Inferior parietal cortex (tissue), 1 donor: ENCODE measurements around the gene DUSP7.

Experiments
- DNase-seq: peaks from one replicate; pipeline ENCODE4 v3.0.0-alpha.2; 2016; ENCODE audit errors: extremely low spot score

The DUSP7 gene

DNA sequence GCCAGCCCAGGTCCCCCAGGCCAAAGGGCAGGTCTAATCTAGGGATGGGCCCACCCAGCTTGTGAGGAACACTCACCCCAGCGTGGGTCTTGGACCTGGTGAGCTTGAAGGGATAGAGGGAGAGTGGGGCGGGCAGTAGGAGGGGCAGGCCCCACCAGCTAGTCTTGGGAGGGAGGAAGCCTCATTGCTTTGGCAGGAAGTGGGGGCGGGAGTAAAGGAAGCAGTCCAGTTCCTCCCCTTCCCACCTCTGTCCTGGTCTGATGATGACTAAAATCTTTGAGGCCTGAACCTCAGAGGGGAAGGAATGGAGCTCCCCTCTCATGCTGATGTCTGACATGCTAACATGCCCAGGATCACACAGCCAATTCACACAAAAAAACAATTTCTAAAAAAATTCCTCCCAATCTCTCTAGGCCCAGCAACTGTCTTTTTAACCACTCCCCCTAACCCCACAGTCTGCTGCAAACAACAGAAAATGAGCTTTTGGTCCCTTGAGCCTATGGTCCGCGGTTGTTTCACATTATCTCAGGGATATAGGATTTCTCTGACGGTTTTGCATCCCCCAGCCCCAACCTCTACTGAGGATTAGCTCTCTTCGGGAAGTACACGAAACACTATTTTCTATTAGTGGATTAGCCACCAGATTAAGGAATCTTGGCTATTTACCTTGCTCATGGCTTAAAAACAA lies 30.7 kb upstream of the DUSP7 start:
- DNase-seq: no peak

DNA sequence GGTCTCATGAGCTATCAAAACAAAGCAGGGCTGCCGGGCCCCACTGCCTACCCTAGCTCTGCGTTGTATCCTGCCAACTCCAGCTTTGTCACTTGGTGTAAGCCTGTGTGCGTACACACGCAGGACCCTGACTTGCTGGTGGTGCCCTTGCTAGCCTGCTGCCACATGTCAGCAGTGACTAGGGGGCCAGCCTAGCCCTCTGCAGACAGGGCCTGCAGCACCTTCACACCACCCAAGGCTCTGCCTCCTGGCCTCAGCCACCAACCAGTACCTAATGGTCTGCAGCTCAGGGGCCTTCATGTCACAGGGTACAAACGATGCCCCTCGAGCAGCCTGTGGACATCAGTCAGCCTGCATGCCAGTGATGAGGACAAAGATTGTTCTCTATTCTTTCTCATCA lies 30.1 kb upstream of the DUSP7 start:
- DNase-seq: no peak

DNA sequence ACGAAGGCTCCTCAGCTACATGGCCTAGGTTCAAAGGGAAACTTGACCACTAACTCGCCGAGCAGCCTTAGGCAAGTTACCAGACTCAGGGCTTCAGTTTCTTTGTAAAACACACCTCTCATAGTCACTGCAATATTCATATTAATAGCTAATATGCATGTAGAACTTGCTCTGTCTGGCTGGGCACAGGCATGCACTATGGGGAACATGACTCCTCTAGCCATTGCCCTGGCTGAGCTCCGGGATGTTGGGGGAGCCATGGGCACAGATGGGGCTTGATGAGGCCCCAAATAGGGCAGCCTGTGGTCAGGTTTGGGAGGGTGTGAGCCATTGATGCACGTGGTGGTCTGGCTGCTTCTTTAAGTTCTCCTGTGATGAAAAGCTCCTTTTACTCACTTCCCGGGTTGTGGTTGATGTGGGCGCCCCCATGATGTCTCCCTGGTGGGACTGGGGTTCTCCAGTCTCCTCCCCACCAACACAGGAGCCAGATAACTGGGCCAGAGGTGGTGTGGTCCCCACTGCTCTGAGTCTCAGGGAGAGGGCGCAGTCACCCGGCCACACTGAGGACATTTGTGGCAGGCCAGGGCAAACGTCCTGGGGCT lies 29.4 kb upstream of the DUSP7 start:
- no peak for DNase-seq

DNA sequence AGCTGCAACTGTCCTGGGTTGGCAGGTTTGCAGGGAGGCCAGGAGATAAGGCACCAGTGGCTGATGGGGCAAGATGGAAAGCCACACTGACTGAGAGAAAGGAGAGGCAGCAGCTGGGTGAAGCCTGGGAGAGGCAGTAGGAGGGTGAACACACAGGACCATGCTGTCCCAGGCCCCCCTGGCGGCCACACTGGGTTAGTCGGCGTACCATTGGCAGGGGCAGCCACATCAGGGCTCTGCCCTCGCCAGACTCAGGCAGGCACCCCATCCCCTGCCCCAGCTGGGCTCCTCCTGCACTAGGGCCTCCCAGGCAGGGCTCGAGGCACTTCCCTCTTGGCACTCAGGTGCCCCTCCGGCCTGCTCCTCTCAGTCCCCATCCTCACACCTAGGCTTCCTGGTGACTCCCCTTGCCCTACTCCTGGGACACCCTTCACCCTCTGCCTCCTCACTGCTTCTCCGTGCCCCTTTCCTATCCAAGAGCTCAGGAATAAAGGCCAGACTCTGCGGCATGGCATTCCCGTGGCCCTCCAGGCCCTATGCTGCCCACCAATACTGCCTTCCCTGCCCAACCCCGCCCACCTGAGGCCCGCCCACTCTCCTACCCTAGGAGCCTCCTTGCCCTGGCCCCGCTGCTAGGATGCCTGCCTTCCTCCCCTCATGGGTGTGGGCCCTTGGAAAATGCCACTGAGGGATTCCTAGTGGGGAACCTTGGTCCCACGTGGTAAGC lies 28.7 kb upstream of the DUSP7 start:
- no peak for DNase-seq

DNA sequence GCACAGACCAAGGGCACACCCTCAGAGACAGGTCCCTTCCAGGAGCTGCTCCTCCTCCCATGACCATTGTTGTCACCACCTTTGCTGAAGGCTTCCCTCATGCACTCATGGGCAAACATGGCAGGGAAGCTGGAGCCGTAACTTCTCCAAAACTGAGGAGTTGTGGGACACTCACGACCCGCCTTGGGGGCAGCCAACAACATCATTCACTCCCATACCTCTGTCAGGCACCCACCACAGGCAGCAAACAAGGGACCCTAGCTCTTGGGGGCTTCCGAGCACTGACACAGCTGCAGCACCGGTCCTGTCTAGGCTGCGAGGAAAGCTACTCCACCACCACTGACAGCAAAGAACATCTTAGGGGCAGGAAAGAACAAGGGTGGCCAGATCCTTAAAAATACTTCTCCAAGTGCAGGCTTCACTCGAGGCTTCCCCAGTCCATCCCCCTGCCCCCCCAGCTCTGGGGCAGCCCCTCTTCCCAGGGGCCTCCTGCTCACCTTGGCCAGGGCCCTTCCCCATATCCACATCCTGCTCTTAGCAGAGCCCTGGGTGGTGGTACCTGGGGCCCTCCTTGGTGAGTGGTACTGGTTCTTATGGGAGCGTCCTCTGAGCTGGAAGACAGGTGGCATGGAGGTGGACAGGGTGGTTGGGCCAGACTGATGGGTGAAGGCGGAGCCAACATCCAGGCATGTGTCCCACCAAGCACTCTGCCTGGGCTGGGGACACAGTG lies 28.0 kb upstream of the DUSP7 start:
- no peak for DNase-seq

DNA sequence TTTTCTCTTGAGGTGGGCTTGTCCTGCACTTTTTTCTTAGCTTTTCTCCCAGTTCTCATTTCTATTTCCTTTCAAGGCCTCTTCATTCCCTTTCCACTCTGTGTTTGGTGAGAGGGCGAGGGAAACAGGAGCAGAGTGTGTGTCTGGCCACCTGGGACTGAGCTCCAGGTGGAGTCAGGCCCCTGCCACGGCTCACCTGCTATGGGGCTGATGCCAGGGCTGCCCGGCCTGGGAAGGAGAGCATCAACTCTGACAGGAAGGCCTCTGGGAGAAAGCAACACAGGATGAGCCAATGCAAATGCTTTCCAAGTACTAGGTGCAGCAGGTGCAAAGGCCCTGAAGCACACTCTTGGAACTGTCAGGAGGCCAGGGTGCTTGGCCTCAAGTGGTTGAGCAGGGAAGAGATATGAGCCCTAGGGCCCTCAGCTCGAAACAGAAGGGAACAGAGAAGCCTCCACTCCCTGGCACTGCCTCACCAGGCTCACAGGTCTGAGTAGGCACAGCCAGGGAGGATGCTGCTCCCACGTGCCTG lies 27.3 kb upstream of the DUSP7 start:
- DNase-seq: no peak

DNA sequence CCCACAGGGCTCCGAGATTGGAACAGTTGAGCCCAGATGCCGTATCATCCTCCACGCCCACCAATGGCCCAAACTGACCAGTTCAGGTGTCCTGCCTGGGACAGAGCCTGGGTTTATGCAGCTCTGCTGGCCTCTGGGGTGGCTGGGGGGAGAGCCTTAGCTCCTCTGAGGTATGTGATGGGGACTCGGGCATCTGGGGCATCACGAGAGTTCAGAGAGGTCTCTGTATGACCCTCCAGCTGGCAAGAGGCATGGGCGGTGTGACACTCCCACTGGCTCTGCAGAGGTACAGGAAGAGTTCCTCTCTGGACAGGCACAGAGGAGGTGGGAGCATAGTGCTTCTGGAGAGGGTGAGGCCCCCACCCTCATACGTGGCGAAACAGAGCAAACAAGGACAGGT lies 26.6 kb upstream of the DUSP7 start:
- no peak for DNase-seq

DNA sequence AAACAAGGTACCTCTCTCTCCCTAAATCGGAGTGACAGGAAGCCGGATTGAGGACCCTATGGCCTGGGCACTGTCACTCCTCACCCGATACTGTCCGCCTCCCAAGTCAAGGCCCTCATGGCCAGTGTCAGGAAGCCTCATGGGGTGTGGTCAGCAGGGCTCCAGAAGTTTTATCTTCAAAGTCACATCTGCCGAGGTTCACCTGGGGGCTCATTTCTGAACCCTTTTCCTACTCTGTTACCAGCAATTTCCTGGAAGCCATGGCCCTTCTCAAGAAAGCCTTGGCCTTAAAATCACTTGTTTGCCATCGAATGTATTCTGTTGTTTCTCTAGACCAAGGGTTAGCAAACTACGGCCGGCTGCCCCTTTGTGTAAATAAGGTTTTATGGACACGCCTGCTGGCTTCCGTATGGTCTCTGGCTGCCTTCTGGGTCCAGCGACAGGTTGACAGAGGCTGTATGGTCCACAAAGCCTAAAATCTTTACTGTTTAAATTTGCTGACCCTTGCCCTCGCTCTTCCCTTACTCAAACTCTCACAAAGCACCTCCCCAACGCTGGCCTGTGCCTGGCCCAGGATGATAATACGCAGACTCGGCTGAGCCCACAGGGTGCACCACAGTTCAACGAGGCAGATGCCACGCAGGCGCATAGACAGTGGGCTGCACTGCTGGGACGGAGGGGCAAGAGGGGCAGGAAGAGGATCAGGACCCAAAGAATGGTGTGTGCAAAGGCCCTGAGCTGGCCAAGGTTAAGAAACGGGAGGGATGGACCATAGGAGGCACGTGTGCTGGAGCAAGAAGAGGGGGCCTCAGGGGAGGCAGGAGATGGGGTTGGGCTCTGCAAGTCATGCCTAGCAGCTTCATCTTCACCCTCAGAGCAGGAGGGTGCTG lies 24.7 kb upstream of the DUSP7 start:
- no peak for DNase-seq

DNA sequence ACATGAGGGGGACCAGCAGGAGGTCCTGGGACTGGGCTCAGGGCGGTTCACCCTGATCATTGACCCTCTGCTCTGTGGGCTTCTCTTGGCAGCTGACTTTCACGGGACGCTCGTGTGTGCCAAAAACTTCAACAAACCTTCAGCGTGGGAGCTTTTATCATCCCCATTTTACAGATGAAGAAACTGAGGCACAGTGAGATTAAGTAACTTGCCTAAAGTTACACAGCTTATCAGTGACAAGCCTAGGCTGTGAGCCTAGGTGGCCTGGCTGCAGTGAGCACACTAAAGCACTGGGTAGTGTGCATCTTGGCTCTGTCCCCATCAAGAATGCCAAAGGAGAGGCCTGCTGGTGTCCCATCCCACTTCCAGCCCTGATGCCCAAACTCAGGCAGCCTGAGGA lies 23.6 kb upstream of the DUSP7 start:
- DNase-seq: no peak

DNA sequence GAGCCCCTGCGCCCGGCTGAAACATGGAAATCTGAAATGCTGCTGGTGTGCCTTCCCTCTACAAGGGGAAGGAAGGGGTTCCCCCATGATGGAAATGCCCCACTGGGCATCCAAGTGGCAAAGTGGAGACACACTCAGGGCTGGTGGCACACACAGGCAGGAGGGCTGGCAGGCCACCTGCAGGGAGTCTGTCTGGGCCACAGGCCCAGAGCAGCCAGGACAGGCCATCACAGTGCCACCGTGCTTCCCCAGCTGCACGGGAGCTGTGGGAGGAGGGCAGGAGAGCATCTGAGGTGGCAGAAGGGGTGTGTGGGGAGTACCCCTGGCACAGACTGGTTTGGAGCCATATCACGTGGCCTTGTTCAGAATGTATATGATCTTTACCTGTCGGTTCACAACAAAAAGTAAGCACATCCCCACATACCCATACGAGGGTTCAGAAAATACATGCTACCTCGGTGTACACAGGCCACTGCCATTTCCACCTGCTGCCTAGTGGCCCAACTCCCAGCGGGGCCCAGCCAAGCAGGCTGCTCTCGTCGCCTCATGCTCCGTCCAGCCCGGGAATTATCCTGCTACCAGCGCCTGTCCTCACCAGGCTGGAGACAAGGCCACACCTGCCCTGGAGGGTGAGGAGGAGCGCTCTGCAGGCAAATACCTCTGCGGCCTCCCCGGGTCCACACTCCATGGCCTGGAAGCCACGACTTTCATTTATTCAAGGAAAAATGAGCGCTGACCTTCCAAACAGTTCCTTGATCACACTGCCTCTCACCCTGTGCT lies 22.6 kb upstream of the DUSP7 start:
- no peak for DNase-seq

DNA sequence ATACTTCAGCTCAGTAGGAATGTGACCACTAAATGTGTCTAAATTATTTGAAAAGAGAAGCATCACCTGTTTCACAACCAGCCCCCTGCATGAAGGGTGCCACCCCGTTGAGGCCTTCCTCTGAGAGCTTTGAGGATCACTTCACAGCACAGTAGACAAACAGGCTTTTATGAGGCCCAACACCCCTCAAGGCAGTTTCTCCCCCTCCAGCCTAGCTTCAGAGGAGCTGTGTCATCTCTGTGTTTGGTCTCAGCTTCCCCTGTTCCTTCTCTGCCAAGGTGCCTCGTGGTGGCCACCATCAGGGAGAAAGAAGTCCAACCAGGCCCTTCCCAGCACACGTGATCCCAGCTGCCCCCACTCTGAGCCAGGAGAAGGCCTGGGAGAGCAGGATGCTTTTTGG lies 21.6 kb upstream of the DUSP7 start:
- DNase-seq: no peak

DNA sequence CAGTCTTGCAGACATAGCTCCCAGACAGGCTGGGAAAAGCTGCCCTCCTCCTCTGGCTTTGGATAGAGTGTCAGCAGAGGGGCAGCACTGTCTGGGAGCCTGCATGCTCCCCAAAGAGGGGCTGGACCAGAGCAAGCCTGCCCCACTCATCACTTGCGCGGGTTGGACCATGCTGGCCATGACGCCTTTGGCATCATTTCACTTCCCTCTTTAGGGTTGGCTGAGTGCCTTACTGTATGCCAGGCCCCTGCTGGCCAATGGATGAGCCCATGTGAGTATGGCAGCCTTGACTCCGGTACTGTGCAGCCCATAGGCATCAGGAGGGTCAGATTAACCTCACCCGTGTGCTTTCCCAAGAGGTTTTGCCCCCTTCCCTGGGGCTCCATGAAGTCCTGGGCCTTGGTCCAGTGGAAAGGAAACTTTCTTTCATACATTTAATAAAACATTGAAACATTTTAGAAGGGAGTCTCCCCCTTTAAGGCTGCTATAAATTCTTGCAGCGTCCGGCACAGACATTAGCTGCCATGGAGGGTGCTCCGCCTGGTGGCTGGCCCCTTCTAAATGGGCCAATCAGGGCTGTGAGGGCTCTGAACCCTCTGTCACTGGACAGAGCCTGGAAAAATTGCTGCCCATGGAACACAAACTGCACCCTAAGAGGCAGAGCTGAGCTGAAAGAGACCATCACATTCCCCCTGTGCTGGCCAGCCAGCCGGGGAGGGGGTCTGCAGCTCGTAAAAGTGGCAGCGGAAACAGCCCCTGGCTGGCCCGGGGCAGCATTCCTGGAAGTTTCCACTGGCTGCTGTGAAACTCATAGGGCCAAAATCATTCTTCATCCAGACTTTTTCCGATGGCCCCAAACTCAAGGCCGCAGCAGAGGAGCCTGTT lies 20.8 kb upstream of the DUSP7 start:
- DNase-seq: no peak

DNA sequence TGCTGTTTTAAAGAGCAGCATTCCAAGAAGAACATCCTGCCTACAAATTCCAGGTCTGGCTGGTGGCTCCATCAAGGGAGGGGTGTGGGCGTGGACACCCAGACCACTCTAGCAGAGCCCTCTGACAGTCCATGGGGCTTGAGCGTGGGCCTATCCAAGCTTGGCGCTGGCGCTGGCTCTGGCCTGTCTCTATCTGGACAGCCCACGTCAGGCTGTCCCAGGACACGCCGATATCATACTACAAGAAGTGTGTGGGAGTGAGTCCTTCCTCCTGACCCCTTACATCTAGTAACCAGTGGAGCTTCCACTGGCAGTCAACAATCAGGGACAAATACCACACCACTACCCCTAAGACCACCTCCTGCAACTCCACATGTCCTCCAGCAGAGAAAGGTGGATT lies 17.1 kb upstream of the DUSP7 start:
- DNase-seq: no peak

DNA sequence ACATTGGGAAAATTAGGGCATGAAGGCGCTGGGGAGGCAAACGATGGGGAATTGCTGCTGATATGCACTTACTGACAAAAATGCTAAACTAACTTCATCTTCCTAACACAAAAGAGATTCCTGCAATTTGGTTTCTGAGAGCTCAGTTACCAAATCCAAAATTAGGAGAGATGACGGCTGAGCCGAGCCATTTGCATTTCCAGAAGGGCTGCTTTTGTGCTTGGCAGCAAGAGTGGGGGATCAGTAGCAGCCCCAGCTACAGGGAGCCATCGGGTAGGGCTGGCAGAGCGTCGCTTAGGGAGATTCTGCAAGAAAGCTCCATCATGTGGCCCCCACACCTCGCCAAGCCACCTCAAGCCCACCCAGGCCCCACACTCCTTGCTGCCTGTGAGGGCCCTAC lies 16.1 kb upstream of the DUSP7 start:
- DNase-seq: peak; percentile 26

DNA sequence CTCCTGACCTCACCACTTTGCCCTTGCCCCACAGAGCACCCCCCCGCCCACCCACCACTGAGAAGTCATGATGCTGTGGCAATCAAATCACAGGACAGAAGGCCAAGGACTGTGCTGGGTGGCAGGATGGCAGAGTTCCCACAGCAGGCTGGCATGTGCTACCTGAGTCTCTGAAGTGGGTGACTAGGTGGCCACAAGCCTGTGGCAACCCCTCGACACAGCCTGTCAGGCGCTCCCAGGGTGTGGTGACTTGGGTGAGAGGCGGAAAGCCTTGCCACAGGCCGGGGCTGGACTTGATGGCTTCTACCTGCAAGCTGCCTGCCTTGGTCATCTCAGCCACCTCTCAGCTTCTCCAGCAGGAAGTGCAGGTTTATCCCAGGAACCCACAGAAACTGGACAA lies 15.6 kb upstream of the DUSP7 start:
- no peak for DNase-seq

DNA sequence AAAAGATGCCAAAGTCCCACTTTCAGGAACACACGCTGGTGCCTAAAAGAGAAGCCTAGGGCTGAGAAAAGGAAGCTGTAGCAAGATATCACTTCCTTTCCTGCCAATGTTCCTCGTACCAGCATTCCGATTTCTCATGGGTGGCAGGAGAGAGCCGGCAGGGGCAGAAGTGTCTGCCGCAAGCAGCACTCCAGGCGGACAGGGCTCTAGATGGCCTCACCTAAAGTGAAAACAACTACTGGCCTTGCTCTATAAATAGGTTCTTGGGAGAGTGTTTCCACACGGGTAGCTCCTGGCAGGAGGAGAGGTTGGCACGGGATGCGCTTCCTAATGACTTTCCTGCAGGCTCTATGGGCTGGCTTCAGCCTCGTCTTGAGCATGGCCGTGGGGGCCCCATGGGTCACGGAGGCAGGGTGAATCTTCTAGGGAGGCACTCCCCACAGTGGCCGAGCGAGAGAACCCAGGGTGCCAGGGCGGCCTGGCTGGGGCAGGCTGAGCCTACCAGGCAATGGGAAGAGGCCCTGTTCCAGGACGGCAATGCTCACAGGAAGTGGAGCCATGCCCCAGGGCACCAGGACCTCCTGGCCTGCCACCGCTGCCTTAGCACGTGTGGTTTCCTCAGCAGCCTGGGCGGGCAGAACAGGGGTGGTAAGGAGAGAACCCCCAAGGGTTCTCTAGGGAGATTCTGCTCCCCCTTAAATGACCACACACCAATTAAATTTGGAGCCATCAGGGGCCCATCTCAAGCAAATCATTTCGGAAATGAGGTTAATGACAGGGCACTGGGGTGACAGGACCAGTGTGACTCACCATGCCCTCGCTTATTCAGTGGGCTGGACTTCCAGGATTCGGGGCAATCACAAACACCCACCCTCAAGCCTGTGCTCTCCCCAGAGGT lies 14.6 kb upstream of the DUSP7 start:
- peak; percentile 17 for DNase-seq

DNA sequence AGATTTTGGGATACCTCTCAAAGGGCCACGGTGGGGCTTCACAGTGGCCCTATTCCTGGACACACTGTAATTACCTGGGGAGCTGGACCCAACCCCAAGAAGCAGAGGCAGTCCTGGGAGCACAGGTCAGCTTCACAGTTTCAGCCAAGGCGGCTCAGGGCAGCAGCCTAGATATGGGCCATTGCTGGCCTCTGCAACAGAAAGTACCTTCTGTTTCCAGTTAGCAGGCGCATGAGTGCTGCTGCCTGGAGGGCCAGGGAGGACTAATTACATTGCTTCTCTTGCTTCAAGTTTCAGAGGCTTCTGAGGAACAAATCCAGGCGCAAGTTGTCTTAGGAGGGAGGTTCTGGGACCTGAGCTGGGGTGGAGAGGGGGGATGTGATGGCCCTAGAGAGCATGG lies 13.5 kb upstream of the DUSP7 start:
- DNase-seq: no peak

DNA sequence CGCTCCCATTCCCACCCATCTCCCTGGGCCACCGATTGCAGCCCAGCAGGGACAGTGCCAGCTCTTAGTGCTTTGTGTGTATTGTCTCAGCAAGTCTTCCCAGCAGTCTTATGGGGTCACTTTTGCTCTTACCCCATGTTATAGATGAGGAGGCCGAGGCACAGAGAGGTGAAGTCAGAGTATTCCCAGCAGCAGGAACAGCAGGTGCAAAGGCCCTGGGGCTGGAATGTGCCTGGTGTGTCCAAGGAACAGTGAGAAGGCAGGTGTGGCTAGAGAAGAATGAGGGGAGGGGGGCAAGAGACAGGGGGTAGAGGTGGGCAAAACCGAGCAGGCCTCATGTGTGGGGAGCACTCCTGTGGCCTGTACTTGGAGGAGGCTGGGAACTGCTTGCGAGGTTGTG lies 12.8 kb upstream of the DUSP7 start:
- DNase-seq: no peak

DNA sequence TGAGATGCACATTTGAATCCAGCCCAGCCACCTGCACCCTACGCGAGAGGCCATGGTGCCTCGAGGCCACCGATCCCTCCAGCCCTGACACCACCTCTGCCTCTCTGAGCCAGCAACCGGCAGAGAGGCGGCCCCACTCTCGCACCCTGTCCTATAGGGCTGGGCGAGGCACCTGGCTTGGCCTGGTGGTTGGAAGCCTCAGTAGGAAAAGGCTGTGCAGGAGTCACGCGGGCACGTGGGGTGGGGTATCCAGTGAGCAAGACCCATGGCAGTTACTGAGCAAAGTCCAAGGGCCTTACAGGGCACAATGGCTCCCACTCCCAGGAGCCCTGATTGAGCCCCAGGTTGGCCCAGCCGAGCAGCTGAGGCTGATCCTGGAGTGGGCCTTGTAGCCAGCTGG lies 12.4 kb upstream of the DUSP7 start:
- no peak for DNase-seq
